Stimulated activated CD4-positive, alpha-beta T cell treated with anti-CD3 and anti-CD28 coated beads, TNF-alpha, amount 100 ng/mL, for 1 hour (primary cell): ENCODE data around the gene KCTD19.
A peak's percentile ranks its signal among the peaks of the same experiment; 100 is the strongest.
"Not testable (repeated sequence)": the region's sequence is repeated elsewhere in the genome, so short reads cannot be mapped to it uniquely, and the experiment has no call there.

ENCODE experiments used
- DNase-seq, 3 donors: peaks; one replicate each; pipeline ENCODE4 v3.0.0-alpha.2; 2020; ENCODE audit warnings: low read depth in 3 of 3, low spot score in 1 of 3

Gene KCTD19

GRCh38 chr16:67326472-67327309, at the start of gene KCTD19, which contains the start of gene LRRC36:
Gene KCTD19, minus strand, starts transcription at chr16:67326741. Its CDS starts 34 bp downstream, at chr16:67326707.
Gene LRRC36, plus strand, starts transcription at chr16:67326815. Its CDS starts 48 bp downstream, at chr16:67326863.
- peak in 2 of 3 donors; percentile 9 to 36 for DNase-seq

- not testable (repeated sequence) for DNase-seq
Observed at GRCh38 chr16:67376012-67376411, 49.5 kb upstream of the KCTD19 start.

GRCh38 chr16:67372664-67373063, 46.1 kb upstream of the KCTD19 start:
- no peak for DNase-seq

GRCh38 chr16:67370661-67371060, 44.1 kb upstream of the KCTD19 start:
- DNase-seq: no peak

GRCh38 chr16:67364600-67365235, 38.2 kb upstream of the KCTD19 start:
- DNase-seq: no peak

- no peak for DNase-seq
Observed at GRCh38 chr16:67361038-67361437, 34.5 kb upstream of the KCTD19 start.

GRCh38 chr16:67359540-67360269, 33.2 kb upstream of the KCTD19 start:
- not testable (repeated sequence) for DNase-seq

GRCh38 chr16:67357561-67357960, 31.0 kb upstream of the KCTD19 start:
- DNase-seq: no peak

- no peak for DNase-seq
Observed at GRCh38 chr16:67356396-67356795, 29.9 kb upstream of the KCTD19 start.

GRCh38 chr16:67352463-67352862, 25.9 kb upstream of the KCTD19 start:
- DNase-seq: not testable (repeated sequence)

- no peak for DNase-seq
Observed at GRCh38 chr16:67350324-67350723, 23.8 kb upstream of the KCTD19 start.

- DNase-seq: no peak
Observed at GRCh38 chr16:67349172-67349571, 22.6 kb upstream of the KCTD19 start.

- no peak for DNase-seq
Observed at GRCh38 chr16:67346341-67346740, 19.8 kb upstream of the KCTD19 start.

- DNase-seq: no peak
Observed at GRCh38 chr16:67345401-67345800, 18.9 kb upstream of the KCTD19 start.

GRCh38 chr16:67342616-67343015, 16.1 kb upstream of the KCTD19 start:
- no peak for DNase-seq

GRCh38 chr16:67341250-67341649, 14.7 kb upstream of the KCTD19 start:
- DNase-seq: no peak

GRCh38 chr16:67339453-67339852, 12.9 kb upstream of the KCTD19 start:
- DNase-seq: no peak

GRCh38 chr16:67336648-67337047, 10.1 kb upstream of the KCTD19 start:
- DNase-seq: no peak

- no peak for DNase-seq
Observed at GRCh38 chr16:67336116-67336515, 9.6 kb upstream of the KCTD19 start.

- DNase-seq: no peak
Observed at GRCh38 chr16:67333315-67333714, 6.8 kb upstream of the KCTD19 start.

GRCh38 chr16:67329901-67330300, 3.4 kb upstream of the KCTD19 start:
- no peak for DNase-seq

- DNase-seq: no peak
Observed at GRCh38 chr16:67327743-67328142, 1.2 kb upstream of the KCTD19 start.
